ENCODE results near the gene ANGEL2.

DNA sequence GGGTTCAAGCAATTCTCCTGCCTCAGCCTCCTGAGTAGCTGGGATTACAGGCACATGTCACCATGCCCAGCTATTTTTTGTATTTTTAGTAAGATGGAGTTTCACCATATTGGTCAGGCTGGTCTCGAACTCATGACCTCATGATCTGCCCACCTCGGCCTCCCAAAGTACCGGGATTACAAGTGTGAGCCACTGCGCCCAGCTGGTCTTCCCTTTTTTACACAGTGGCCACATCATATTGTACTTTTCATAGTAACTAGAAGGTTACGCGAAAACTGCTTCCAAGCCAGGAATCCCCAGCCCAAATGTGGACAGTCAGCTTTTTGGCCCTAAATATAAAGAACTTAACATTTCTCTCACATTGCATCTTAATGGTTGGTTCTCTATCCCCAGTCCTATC, 61.2 kb downstream of the ANGEL2 start:
- TF ChIP-seq SUZ12 (IDR thresholded peaks at IDR 0.05; ENCODE audit: extremely low read depth, insufficient read depth, insufficient read length) (no peak), ZNF274 (IDR thresholded peaks at IDR 0.05; ENCODE audit: low read depth, low read length) (no peak)
